ENCODE data around the gene HYAL1. TPM values are rescaled to one million over a fixed set of nuclear protein-coding genes. Genes with fewer than 3 reads are reported as not detected.

Gene HYAL1
- total RNA-seq, 4 donors from 2014 or later: 1.8 to 8.9 (median 4.8) TPM

DNA sequence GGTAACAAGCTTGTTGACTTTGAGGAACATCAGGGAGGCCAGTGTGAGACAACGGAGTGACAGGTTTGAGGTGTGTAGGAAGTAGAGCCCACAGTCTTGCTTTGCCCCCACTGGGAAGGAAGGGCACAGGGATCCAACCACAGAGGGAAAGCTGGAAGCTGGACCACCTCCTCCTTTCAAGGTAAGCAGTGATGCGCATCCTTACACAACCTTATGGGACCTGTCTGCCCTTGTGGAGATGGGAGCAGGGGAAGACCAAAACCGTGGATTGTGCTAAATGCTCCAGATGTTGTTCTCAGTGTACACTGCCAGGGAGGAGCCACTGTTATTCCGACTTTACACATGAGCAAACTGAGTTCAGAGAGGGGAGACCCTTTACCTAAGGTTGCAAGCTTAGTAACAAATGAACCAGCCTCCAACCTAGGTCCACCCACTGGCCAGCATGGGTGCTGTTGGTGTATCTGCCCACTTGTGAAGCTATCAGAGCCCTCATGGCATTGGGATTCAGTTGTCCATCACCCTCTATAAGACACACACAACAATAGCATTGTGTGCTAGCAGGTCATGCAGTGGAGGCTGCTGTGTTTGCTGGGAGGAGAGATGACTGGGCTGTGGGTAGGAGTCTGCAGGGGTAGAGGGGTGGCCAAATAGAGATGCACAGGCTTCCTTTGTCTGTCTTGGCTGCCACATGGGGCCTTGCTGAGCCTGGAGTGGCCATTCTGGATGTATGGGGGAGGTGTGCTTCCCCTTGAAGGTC, 25.1 kb downstream of the HYAL1 start:
- intact Hi-C loops (cut with DNase I): loop anchor here (10.0 kb wide), 1 partner anchor 46 kb away; the partner anchor contains the start of genes HYAL2 and TUSC2

DNA sequence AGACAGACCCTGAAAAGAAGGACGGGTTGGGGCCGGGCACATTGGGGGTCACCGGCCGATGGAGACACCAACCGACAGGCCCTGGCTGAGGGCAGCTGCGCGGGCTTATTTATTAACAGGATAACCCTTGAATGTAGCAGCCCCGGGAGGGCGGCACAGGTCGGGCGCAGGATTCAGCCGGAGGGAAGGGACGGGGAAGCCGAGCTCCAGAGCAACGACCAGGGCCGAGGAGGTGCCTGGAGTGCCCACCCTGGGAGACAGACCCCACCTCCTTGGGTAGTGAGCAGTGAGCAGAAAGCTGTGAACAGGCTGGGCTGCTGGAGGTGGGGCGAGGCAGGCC, 26.6 kb downstream of the HYAL1 start:
- peaks cover 11 to 47% (median 26%) of the 10 kb centered on the region in 3 donors for H3K4me1 ChIP-seq
- H3K27me3 ChIP-seq: peaks cover 0 to 40% (median 3%) of the 10 kb centered on the region in 4 donors
- DNase-seq: no peak
- H3K27ac ChIP-seq: no peak overlapping the region
- TF ChIP-seq, protein P1, sequence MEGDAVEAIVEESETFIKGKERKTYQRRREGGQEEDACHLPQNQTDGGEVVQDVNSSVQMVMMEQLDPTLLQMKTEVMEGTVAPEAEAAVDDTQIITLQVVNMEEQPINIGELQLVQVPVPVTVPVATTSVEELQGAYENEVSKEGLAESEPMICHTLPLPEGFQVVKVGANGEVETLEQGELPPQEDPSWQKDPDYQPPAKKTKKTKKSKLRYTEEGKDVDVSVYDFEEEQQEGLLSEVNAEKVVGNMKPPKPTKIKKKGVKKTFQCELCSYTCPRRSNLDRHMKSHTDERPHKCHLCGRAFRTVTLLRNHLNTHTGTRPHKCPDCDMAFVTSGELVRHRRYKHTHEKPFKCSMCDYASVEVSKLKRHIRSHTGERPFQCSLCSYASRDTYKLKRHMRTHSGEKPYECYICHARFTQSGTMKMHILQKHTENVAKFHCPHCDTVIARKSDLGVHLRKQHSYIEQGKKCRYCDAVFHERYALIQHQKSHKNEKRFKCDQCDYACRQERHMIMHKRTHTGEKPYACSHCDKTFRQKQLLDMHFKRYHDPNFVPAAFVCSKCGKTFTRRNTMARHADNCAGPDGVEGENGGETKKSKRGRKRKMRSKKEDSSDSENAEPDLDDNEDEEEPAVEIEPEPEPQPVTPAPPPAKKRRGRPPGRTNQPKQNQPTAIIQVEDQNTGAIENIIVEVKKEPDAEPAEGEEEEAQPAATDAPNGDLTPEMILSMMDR (IDR thresholded peaks at IDR 0.05): no peak
- no peak for TF ChIP-seq POLR2A (IDR thresholded peaks at IDR 0.05)
- no peaks in the 10 kb centered on the region for H3K9me3 ChIP-seq
- WGBS, 2 donors: 76 to 77% methylated on average over 8 to 13 of the region's 17 CpGs
- H3K36me3 ChIP-seq: no peaks in the 10 kb centered on the region
- intact Hi-C loops (cut with DNase I): loop anchor here (10.0 kb wide), 1 partner anchor 48 kb away; the partner anchor contains the start of genes HYAL2 and TUSC2
- H3K4me3 ChIP-seq: no peak overlapping the region

More for the DNA sequence above, 25.1 kb downstream of the HYAL1 start:
- TF ChIP-seq, protein P1 (IDR thresholded peaks at IDR 0.05): no peak
- TF ChIP-seq POLR2A (IDR thresholded peaks at IDR 0.05): no peak
- no peaks in the 10 kb centered on the region for H3K36me3 ChIP-seq
- DNase-seq: no peak
- no peak overlapping the region for H3K4me3 ChIP-seq
- H3K9me3 ChIP-seq: no peaks in the 10 kb centered on the region
- no peak overlapping the region for H3K27ac ChIP-seq
- WGBS, 2 donors: 67 to 78% methylated on average over 3 to 4 of the region's 4 CpGs
- H3K27me3 ChIP-seq: peaks cover 0 to 39% (median 3%) of the 10 kb centered on the region in 4 donors
- H3K4me1 ChIP-seq: peaks cover 4 to 34% (median 18%) of the 10 kb centered on the region in 3 donors

DNA sequence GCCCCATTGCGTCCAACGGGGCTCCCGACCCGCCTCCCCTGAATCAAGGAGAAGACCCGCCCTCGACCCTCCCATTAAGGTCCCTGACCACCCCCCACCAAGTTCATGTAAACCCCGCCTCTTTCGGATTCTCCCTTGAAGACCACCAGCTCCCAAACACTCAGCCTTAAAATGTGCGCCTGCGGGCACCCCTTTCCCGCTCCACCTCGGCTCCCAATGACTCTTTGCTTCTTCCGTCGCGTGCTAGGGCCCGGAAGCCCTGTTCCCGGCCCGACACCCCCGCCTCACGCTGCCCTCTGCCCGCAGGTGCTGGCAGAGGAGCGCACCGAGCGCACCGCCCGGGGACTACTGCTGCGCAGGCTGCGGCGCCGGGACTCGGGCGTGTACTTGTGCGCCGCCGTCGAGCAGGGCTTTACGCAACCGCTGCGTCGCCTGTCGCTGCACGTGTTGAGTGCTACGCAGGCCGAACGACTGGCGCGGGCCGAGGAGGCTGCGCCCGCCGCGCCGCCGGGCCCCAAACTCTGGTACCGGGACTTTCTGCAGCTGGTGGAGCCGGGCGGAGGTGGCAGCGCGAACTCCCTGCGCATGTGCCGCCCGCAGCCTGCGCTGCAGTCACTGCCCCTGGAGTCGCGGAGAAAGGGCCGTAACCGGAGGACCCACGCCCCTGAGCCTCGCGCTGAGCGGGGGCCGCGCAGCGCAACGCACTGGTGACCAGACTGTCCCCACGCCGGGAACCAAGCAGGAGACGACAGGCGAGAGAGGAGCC, 27.2 kb downstream of the HYAL1 start:
- no peak overlapping the region for H3K27ac ChIP-seq
- H3K4me3 ChIP-seq: no peak overlapping the region
- no peaks in the 10 kb centered on the region for H3K9me3 ChIP-seq
- no peak for TF ChIP-seq POLR2A (IDR thresholded peaks at IDR 0.05)
- TF ChIP-seq, protein P1 (IDR thresholded peaks at IDR 0.05): no peak
- 59 to 81% methylated on average over 8 to 12 of the region's 79 CpGs for WGBS, 2 donors
- no peaks in the 10 kb centered on the region for H3K36me3 ChIP-seq
- H3K4me1 ChIP-seq: peaks cover 11 to 52% (median 26%) of the 10 kb centered on the region in 3 donors
- DNase-seq: no peak
- H3K27me3 ChIP-seq: peaks cover 0 to 40% (median 3%) of the 10 kb centered on the region in 4 donors
- intact Hi-C loops (cut with DNase I): loop anchor here (10.0 kb wide), 1 partner anchor 49 kb away; the partner anchor contains the start of genes HYAL2 and TUSC2

DNA sequence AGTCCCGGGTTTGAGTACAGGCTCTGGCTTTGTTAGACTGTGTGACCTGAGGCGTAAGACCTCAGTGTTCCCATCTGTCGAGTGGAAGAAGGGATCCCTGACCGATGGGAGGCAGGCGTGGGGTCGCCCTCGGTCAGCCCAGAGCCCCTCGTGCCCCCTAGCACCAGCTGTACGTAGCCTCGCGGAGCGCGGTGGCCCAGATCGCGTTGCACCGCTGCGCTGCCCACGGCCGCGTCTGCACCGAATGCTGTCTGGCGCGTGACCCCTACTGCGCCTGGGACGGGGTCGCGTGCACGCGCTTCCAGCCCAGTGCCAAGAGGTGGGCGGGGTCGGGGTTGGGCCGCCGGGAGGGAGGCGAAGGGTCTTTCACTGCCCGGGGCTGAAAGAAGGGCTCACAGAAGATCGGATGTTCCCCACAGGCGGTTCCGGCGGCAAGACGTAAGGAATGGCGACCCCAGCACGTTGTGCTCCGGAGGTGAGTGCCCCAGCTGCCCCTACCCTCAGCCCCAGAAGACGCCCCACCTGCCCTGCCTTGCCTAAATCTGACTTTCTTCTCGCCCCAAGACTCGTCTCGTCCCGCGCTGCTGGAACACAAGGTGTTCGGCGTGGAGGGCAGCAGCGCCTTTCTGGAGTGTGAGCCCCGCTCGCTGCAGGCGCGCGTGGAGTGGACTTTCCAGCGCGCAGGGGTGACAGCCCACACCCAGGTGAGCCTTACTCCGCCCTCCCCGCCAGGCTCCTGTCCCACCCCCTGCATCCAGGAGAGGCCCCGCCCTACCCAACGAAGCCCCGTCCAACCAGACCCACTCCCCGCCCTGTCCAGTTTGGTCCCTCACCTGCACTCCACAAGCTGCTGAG, 28.0 kb downstream of the HYAL1 start:
- no peaks in the 10 kb centered on the region for H3K9me3 ChIP-seq
- TF ChIP-seq POLR2A (IDR thresholded peaks at IDR 0.05): no peak
- TF ChIP-seq, protein P1 (IDR thresholded peaks at IDR 0.05): no peak
- 80 to 83% methylated on average over 2 to 4 of the region's 65 CpGs for WGBS, 2 donors
- no peak overlapping the region for H3K27ac ChIP-seq
- H3K4me3 ChIP-seq: no peak overlapping the region
- intact Hi-C loops (cut with DNase I): loop anchor here (10.0 kb wide), 1 partner anchor 49 kb away; the partner anchor contains the start of genes HYAL2 and TUSC2
- H3K27me3 ChIP-seq: peaks cover 0 to 40% (median 3%) of the 10 kb centered on the region in 4 donors
- no peak for DNase-seq
- no peaks in the 10 kb centered on the region for H3K36me3 ChIP-seq
- H3K4me1 ChIP-seq: peaks cover 11 to 59% (median 26%) of the 10 kb centered on the region in 3 donors

Measured in esophagus squamous epithelium (tissue), 5 donors.